Esophagus squamous epithelium (tissue), 5 donors: Measurements from ENCODE around the gene RAB19. TPM values are rescaled to one million over a fixed set of nuclear protein-coding genes. Genes with fewer than 3 reads are reported as not detected.

Experiments
- DNase-seq: peaks from one replicate; lab custom pipeline; 2025; lab: John Stamatoyannopoulos, UW
- H3K27ac ChIP-seq, 4 donors: fragments of 200-600 bp; sonication (generic); one replicate each; pipeline ENCODE4 v1.5.1; 2016 to 2019; ENCODE audit warnings: mild to moderate bottlenecking in 1 of 4
- H3K27me3 ChIP-seq, 4 donors: fragments of 200-600 bp; sonication (generic); 1 replicate in 3 of 4; 2 replicates in 1 of 4; pipeline versions ENCODE4 v1.5.1 to v1.6.0; 2017 to 2021; ENCODE audit warnings: antibody characterized with exemption in 1 of 4
- H3K36me3 ChIP-seq, 3 donors: fragments of 200-600 bp; sonication (generic); one replicate each; pipeline ENCODE4 v1.5.1; 2016 to 2019
- H3K4me1 ChIP-seq, 3 donors: fragments of 200-600 bp; sonication (generic); one replicate each; pipeline ENCODE4 v1.5.1; 2017 to 2019
- H3K4me3 ChIP-seq, 4 donors: fragments of 200-600 bp; sonication (generic); 1 replicate in 3 of 4; 2 replicates in 1 of 4; pipeline ENCODE4 v1.5.1; 2016 to 2019; ENCODE audit warnings: mild to moderate bottlenecking in 2 of 4, moderate library complexity in 1 of 4
- H3K9me3 ChIP-seq, 3 donors: fragments of 200-600 bp; sonication (generic); one replicate each; pipeline ENCODE4 v1.5.1; 2016 to 2019
- POLR2A ChIP-seq, 4 donors: fragments of 450-650 bp; IDR thresholded peaks; one replicate each; pipeline ENCODE4 v1.6.1; 2017; ENCODE audit warnings: antibody characterized with exemption in 4 of 4, mild to moderate bottlenecking in 4 of 4, moderate library complexity in 3 of 4
- WGBS, 2 donors: methylation state at CpG; one replicate each; pipeline ENCODE4 v1.1.5; 2018; 5-methylcytosine and 5-hydroxymethylcytosine counted together
- intact Hi-C: fragments of 100-400 bp; cut with DNase I; formaldehyde crosslinking; loops from one replicate; pipeline ENCODE4 v1.15.0; 2022
- total RNA-seq, 4 donors: library from RNA; depleted of rRNA; stranded (reverse); fragments of >200 nt; gene quantifications; one replicate each; pipeline ENCODE4 v1.1.0, GENCODE V29; 2016
- TF ChIP-seq, protein P1 (sequence below), 6 experiments: fragments of 450-650 bp in 4 of 6; fragments of 200-600 bp in 2 of 6; sonication (generic) in 2 of 6; IDR thresholded peaks; one replicate each; pipeline ENCODE4 v1.5.1; 2016 to 2019; ENCODE audit warnings: antibody characterized with exemption in 6 of 6, mild to moderate bottlenecking in 4 of 6, moderate library complexity in 4 of 6
- donor health status: DM: yes; HTN: yes; CAD: no.

The RAB19 gene
- total RNA-seq, 4 donors from 2014 or later = 0.57 to 0.68 TPM; not detected in 2

DNA sequence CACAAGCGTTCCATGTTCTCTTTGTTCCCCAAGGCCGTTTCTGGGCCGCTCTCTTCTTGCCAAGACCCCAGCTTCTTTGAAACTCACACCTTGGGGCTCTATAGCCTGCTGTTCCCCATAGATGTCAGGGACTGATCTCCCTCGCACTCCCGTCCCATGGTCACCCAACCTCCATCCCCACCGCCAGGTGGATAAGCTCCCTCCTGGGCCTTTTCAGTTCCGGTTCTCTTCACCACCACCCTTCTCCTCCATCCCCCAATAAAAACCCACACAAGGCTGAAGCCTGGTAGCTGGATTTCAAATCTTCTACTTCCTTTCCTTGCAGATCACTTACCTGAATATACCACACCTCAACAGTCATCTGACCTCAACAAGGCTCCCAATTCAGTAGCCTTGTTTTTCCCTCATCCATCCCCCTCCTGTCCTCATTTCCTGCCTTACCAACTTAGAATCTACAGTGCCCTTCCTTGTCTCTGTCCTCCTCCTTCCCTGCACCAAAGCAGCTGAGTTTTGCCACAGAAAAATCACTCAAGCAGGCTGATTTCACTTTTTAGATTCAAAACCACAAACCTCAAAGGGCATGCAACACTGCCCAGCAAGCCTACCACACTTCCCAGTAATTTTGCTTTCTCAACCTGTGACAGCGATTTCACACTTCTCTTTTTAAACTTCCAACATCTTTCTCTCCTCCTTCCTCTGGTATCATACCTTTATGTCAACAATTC, 13.2 kb upstream of the RAB19 start:
- Histone ChIP-seq H3K9me3 (no peaks in the 10 kb centered on the region), H3K27ac (no peak overlapping the region), H3K27me3 (no peaks in the 10 kb centered on the region), H3K4me3 (no peak overlapping the region), H3K4me1 (peaks cover 0 to 12% (median 0%) of the 10 kb centered on the region in 3 donors), H3K36me3 (peaks cover 0 to 4% (median 0%) of the 10 kb centered on the region in 3 donors)
- WGBS, 2 donors = 75 to 90% methylated on average over 8 of the region's 8 CpGs
- TF ChIP-seq, protein P1, sequence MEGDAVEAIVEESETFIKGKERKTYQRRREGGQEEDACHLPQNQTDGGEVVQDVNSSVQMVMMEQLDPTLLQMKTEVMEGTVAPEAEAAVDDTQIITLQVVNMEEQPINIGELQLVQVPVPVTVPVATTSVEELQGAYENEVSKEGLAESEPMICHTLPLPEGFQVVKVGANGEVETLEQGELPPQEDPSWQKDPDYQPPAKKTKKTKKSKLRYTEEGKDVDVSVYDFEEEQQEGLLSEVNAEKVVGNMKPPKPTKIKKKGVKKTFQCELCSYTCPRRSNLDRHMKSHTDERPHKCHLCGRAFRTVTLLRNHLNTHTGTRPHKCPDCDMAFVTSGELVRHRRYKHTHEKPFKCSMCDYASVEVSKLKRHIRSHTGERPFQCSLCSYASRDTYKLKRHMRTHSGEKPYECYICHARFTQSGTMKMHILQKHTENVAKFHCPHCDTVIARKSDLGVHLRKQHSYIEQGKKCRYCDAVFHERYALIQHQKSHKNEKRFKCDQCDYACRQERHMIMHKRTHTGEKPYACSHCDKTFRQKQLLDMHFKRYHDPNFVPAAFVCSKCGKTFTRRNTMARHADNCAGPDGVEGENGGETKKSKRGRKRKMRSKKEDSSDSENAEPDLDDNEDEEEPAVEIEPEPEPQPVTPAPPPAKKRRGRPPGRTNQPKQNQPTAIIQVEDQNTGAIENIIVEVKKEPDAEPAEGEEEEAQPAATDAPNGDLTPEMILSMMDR (IDR thresholded peaks at IDR 0.05) = no peak
- TF ChIP-seq POLR2A (IDR thresholded peaks at IDR 0.05) = no peak
- no peak for DNase-seq
- intact Hi-C loops = no loop called here

DNA sequence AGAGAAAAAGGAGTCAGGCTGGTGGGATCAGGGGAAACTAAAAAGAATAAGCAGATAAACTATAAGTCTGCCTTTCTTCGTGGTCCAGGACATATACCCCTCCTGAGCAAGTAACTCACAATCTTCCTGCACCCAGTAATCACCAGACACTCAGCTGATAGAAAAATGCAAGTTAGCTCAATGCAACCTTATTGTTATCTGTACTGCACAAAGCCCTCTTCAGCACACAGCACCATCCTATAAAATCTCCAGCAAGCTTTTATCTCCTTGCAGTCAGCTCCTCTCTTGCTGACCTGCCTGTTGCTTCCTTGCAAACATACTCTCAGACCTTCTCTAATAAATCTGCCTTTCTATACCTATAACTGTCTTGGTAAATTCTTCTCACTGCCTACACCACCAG, 12.2 kb upstream of the RAB19 start:
- peaks cover 0 to 16% (median 0%) of the 10 kb centered on the region in 3 donors for H3K4me1 ChIP-seq
- no peaks in the 10 kb centered on the region for H3K9me3 ChIP-seq
- TF ChIP-seq POLR2A (IDR thresholded peaks at IDR 0.05) = no peak
- TF ChIP-seq, protein P1 (IDR thresholded peaks at IDR 0.05) = no peak
- intact Hi-C loops = no loop called here
- WGBS, 2 donors = 82 to 88% methylated on average over 1 of the region's 1 CpG
- DNase-seq = no peak
- no peak overlapping the region for H3K4me3 ChIP-seq
- H3K27me3 ChIP-seq = no peaks in the 10 kb centered on the region
- no peak overlapping the region for H3K27ac ChIP-seq
- H3K36me3 ChIP-seq = peaks cover 0 to 4% (median 0%) of the 10 kb centered on the region in 3 donors

DNA sequence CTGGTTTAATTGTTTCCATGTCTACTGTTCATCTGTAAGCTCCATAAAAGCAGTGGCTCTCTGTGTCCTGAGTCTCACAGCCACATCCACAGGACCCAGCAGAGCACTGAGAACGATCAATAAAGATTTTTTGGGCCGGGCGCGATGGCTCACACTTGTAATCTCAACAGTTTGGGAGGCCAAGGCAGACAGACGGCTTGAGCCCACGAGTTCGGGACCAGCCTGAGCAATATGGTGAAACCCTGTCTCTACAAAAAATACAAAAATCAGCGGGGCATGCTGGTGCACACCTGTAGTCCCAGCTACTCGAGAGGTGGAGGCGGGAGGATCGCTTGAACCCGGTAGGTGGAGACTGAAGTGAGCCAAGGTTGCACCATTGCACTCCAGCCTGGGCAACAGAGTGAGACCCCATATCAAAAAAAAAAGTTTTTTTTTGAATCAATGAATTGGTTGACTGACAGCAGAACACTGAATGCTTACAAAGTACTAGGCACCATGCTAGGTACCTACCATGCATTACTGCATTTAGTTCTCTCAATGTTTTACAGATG, 10.0 kb upstream of the RAB19 start:
- no peak for TF ChIP-seq POLR2A (IDR thresholded peaks at IDR 0.05)
- Histone ChIP-seq H3K27ac (no peak overlapping the region), H3K9me3 (no peaks in the 10 kb centered on the region), H3K4me1 (peaks cover 0 to 31% (median 3%) of the 10 kb centered on the region in 3 donors), H3K4me3 (no peak overlapping the region), H3K36me3 (peaks cover 0 to 4% (median 0%) of the 10 kb centered on the region in 3 donors), H3K27me3 (no peaks in the 10 kb centered on the region)
- no peak for DNase-seq
- 96 to 98% methylated on average over 6 to 11 of the region's 12 CpGs for WGBS, 2 donors
- intact Hi-C loops = no loop called here

DNA sequence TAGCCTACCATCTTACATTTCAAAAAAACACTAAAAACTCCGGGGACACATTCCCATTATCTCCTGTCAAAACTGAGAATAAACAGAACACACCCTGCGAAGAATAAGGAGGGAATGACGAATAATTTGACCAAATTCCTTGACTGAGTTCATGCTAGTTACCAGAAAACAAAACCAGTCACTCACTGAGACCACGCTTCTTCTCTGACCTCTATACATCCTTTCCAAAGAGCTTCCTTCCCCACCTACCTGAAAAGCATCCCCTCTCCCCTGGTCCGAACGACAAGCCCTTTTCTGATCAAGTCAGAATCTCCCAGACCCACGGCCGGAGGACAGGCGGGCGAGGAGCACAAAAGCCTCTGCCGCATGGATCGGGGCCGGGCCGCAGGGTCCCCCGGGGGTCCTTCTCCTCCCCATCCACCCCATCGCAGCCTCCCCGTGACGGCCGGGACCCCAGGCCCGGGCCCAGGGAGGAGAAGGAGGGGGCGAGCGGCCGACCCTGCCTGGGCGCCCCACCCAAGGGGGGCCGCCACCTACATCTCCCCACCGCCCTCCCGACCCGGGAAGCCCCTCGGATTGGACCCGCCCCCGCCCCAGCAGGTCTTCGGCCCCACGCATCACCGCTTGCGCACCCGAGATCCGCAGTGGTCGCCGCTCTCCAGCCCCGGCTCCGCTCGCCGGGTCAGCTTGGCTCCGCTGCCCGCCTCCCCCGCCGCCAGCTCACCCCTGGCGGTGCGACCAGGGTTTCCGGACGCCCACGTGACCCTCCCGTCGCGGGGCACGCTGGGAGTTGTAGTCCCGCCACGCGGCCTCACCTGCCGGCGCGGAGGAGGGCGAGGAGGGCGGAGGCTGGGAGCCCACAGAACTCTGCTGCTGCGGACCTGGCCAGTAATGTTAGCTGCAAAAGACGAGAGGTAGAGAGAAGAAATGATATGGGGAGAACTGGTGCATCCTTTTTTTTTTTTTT, 5.8 kb upstream of the RAB19 start, which contains the start of gene SLC37A3:
Gene SLC37A3 (minus strand): TSS at position 747 of the 967 bp plus-strand sequence. CDS start 16,004 bp downstream, outside the sequence.
- Histone ChIP-seq H3K36me3 (peaks cover 0 to 2% (median 0%) of the 10 kb centered on the region in 3 donors), H3K9me3 (no peaks in the 10 kb centered on the region), H3K27me3 (no peaks in the 10 kb centered on the region), H3K4me1 (peaks cover 0 to 21% (median 3%) of the 10 kb centered on the region in 3 donors), H3K4me3 (peak within 1 kb of the TSS; percentile 89 to 100 (median 94)), H3K27ac (peak within 1 kb of the TSS; percentile 89 to 95 (median 94))
- 0 to 2% methylated on average over 6 to 18 of the region's 66 CpGs for WGBS, 2 donors
- TF ChIP-seq, protein P1 (IDR thresholded peaks at IDR 0.05) = peak in 4 of 6 experiments; percentile 22 to 36 (median 34)
- TF ChIP-seq POLR2A (IDR thresholded peaks at IDR 0.05) = peak in 3 of 4 donors; percentile 40 to 77 (median 40)
- intact Hi-C loops = no loop called here
- peak; percentile 18 for DNase-seq

DNA sequence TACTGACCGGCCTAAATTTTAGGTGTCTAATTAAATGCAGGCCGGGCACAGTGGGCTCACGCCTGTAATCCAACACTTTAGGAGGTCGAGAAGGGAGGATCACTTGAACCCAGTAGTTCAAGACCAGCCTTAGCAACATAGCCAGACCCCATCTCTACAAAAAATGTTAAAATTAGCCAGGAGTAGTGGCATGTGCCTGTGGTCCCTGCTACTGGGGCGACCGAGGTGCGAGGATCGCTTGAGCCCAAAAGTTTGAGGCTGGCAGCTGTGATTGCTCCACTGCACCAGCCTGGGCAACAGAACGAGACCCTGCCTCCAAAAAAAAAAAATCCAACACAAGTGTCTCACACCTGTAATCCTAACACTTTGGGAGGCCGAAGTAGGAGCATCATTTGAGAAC, 5.0 kb upstream of the RAB19 start:
- Histone ChIP-seq H3K9me3 (no peaks in the 10 kb centered on the region), H3K27ac (no peak overlapping the region), H3K4me3 (peak overlapping the region in 3 of 4 donors; percentile 90 to 100 (median 98)), H3K36me3 (no peaks in the 10 kb centered on the region), H3K27me3 (peaks cover 0 to 2% (median 0%) of the 10 kb centered on the region in 4 donors), H3K4me1 (peaks cover 0 to 26% (median 3%) of the 10 kb centered on the region in 3 donors)
- 72 to 73% methylated on average over 10 of the region's 10 CpGs for WGBS, 2 donors
- intact Hi-C loops = no loop called here
- TF ChIP-seq, protein P1 (IDR thresholded peaks at IDR 0.05) = no peak
- no peak for TF ChIP-seq POLR2A (IDR thresholded peaks at IDR 0.05)
- no peak for DNase-seq
